Testis (tissue), 3 donors: ENCODE data around the gene BOLA1. TPM values are rescaled to one million over a fixed set of nuclear protein-coding genes. Genes with fewer than 3 reads are reported as not detected.
"Not testable (repeated sequence)": the region's sequence is repeated elsewhere in the genome, so short reads cannot be mapped to it uniquely, and the experiment has no call there.

ENCODE experiments used
- DNase-seq: peaks from one replicate; pipeline ENCODE4 v3.0.0-alpha.2; 2019
- H3K27ac ChIP-seq, 2 donors: fragments of 200-600 bp; sonication (generic); one replicate each; pipeline ENCODE4 v1.5.1; 2019
- H3K27me3 ChIP-seq: fragments of 200-600 bp; sonication (generic); one replicate; pipeline ENCODE4 v1.5.1; 2019
- H3K36me3 ChIP-seq: fragments of 200-600 bp; sonication (generic); one replicate; pipeline ENCODE4 v1.5.1; 2017; ENCODE audit warnings: low read depth; ENCODE audit errors: missing control alignments
- H3K4me1 ChIP-seq: fragments of 200-600 bp; sonication (generic); one replicate; pipeline ENCODE4 v1.5.1; 2019
- H3K4me3 ChIP-seq, 2 donors: fragments of 200-600 bp; sonication (generic); one replicate each; pipeline ENCODE4 v1.5.1; 2017 to 2019
- H3K9me3 ChIP-seq: fragments of 200-600 bp; sonication (generic); one replicate; pipeline ENCODE4 v1.5.1; 2017
- CTCF ChIP-seq, 3 experiments: fragments of 450-650 bp in 2 of 3; fragments of 200-600 bp in 1 of 3; sonication (generic) in 1 of 3; IDR thresholded peaks; one replicate each; pipeline ENCODE4 v1.5.1; 2016 to 2019; ENCODE audit warnings: antibody characterized with exemption in 3 of 3, mild to moderate bottlenecking in 2 of 3, moderate library complexity in 1 of 3
- POLR2A ChIP-seq: fragments of 450-650 bp; IDR thresholded peaks from one replicate; pipeline ENCODE4 v1.6.1; 2017; ENCODE audit warnings: antibody characterized with exemption, mild to moderate bottlenecking, moderate library complexity
- WGBS, 2 donors: methylation state at CpG; one replicate each; pipeline ENCODE4 v1.1.5; 2018; 5-methylcytosine and 5-hydroxymethylcytosine counted together
- intact Hi-C: fragments of 100-400 bp; cut with DNase I; formaldehyde crosslinking; loops from one replicate; pipeline ENCODE4 v1.15.1; 2023; ENCODE audit warnings: low total_unique reads
- polyA plus RNA-seq: library from polyadenylated mRNA; stranded (reverse); fragments of 350-450 nt; fragmentation: Illumina TruSeq; extraction: RNeasy Lipid Tissue Mini Kit (QIAGEN cat#74804); gene quantifications from one replicate; pipeline ENCODE4 v1.2.3, GENCODE V29; 2014; ENCODE audit warnings: low read depth, low replicate concordance; ENCODE audit not compliant: insufficient read depth
- total RNA-seq, 2 donors: library from RNA; depleted of rRNA; stranded (reverse); fragments of >200 nt; gene quantifications; one replicate each; pipeline ENCODE4 v1.2.3, GENCODE V29; 2016

The BOLA1 gene
- total and polyA plus RNA-seq, 3 donors from 2014 or later, result 16.7 to 33.5 (median 30.6) TPM

- Histone ChIP-seq H3K9me3 (no peaks in the 10 kb centered on the region), H3K27ac (no peak overlapping the region), H3K27me3 (no peaks in the 10 kb centered on the region), H3K36me3 (no peaks in the 10 kb centered on the region), H3K4me3 (no peak overlapping the region), H3K4me1 (peaks cover 5% of the 10 kb centered on the region)
- DNase-seq, result no peak
- intact Hi-C loops, result no loop called here
- TF ChIP-seq CTCF (IDR thresholded peaks at IDR 0.05) (no peak), POLR2A (no peak)
- WGBS, 2 donors, result 68 to 84% methylated on average over 3 of the region's 3 CpGs
Observed at GRCh38 chr1:149883598-149884247, 15.6 kb upstream of the BOLA1 start.

- TF ChIP-seq CTCF (IDR thresholded peaks at IDR 0.05) (no peak), POLR2A (no peak)
- Histone ChIP-seq H3K9me3 (no peaks in the 10 kb centered on the region), H3K4me3 (peak overlapping the region; percentile 63 to 86), H3K4me1 (peaks cover 5% of the 10 kb centered on the region), H3K36me3 (no peaks in the 10 kb centered on the region), H3K27me3 (no peaks in the 10 kb centered on the region), H3K27ac (peak overlapping the region; percentile 94 to 100)
- no peak for DNase-seq
- intact Hi-C loops, result no loop called here
- 11 to 16% methylated on average over 9 of the region's 9 CpGs for WGBS, 2 donors
Observed at GRCh38 chr1:149884433-149885338, 14.7 kb upstream of the BOLA1 start.

- Histone ChIP-seq H3K4me1 (peaks cover 5% of the 10 kb centered on the region), H3K27me3 (no peaks in the 10 kb centered on the region), H3K36me3 (no peaks in the 10 kb centered on the region), H3K9me3 (no peaks in the 10 kb centered on the region), H3K4me3 (peak overlapping the region; percentile 63 to 86), H3K27ac (peak overlapping the region; percentile 94 to 100)
- intact Hi-C loops, result no loop called here
- WGBS, 2 donors, result 0 to 1% methylated on average over 36 of the region's 36 CpGs
- DNase-seq, result peak; percentile 89
- TF ChIP-seq POLR2A (peak; percentile 21), CTCF (IDR thresholded peaks at IDR 0.05) (peak in 1 of 3 experiments; percentile 18)
Observed at GRCh38 chr1:149885339-149886120, 13.8 kb upstream of the BOLA1 start.

GRCh38 chr1:149886121-149886395, 13.3 kb upstream of the BOLA1 start:
- 1% methylated on average over 19 of the region's 19 CpGs; no CpG with 5 or more reads in 1 of the 2 donors for WGBS, 2 donors
- peak overlapping the region; percentile 94 to 100 for H3K27ac ChIP-seq
- peak overlapping the region; percentile 63 to 86 for H3K4me3 ChIP-seq
- DNase-seq, H3K4me1 ChIP-seq, H3K27me3 ChIP-seq, H3K9me3 ChIP-seq, H3K36me3 ChIP-seq, intact Hi-C loops: not testable (repeated sequence)
